Sigmoid colon (tissue), 7 donors: ENCODE measurements around the gene SRGAP2B. TPM values are rescaled to one million over a fixed set of nuclear protein-coding genes. Genes with fewer than 3 reads are reported as not detected.
"Not testable (repeated sequence)": the region's sequence is repeated elsewhere in the genome, so short reads cannot be mapped to it uniquely, and the experiment has no call there.

Experiments used
- DNase-seq: peaks from one replicate; pipeline ENCODE4 v3.0.0-alpha.2; 2019
- H3K27ac ChIP-seq, 4 donors: fragments of 200-600 bp; sonication (generic); one replicate each; pipeline ENCODE4 v1.5.1; 2016 to 2019; ENCODE audit warnings: mild to moderate bottlenecking in 1 of 4
- H3K27me3 ChIP-seq, 3 donors: fragments of 200-600 bp; sonication (generic); one replicate each; pipeline ENCODE4 v1.5.1; 2019; ENCODE audit warnings: mild to moderate bottlenecking in 1 of 3
- H3K36me3 ChIP-seq, 4 donors: fragments of 200-600 bp; sonication (generic); one replicate each; pipeline ENCODE4 v1.5.1; 2016 to 2019
- H3K4me1 ChIP-seq, 4 donors: fragments of 200-600 bp; sonication (generic); one replicate each; pipeline ENCODE4 v1.5.1; 2017 to 2019
- H3K4me3 ChIP-seq, 4 donors: fragments of 200-600 bp; sonication (generic); one replicate each; pipeline ENCODE4 v1.5.1; 2017 to 2019; ENCODE audit warnings: mild to moderate bottlenecking in 2 of 4, moderate library complexity in 1 of 4
- H3K9me3 ChIP-seq, 4 donors: fragments of 200-600 bp in 3 of 4; sonication (generic) in 3 of 4; one replicate each; pipeline versions ENCODE4 v1.5.1 to v1.6.1; 2013 to 2019
- WGBS, 2 donors: extraction: QIAGEN DNeasy Blood & Tissue Kit; methylation state at CpG; one replicate each; pipeline ENCODE4 v1.1.7; 2013; 5-methylcytosine and 5-hydroxymethylcytosine counted together
- intact Hi-C: fragments of 100-400 bp; cut with DNase I; formaldehyde crosslinking; loops from one replicate; pipeline ENCODE4 v1.15.1; 2023
- polyA plus RNA-seq, 3 donors: library from polyadenylated mRNA; stranded (reverse); fragments of 200-250 nt; gene quantifications; one replicate each; pipeline ENCODE4 v1.2.3, GENCODE V29; 2013
- total RNA-seq, 4 donors: library from RNA; depleted of rRNA; stranded (reverse); fragments of >200 nt; gene quantifications; one replicate each; pipeline ENCODE4 v1.1.0, GENCODE V29; 2016
- donor health status: healthy with polysubstance abuse.
- donor health status: Bipolar disorder and iron deficiency.
- donor health status: healthy.

SRGAP2B gene
- total and polyA plus RNA-seq, 7 donors: 1.2 to 13.8 (median 11.8) TPM

- DNase-seq, intact Hi-C loops, H3K27ac ChIP-seq, H3K36me3 ChIP-seq, H3K4me1 ChIP-seq, H3K27me3 ChIP-seq, H3K4me3 ChIP-seq, H3K9me3 ChIP-seq: not testable (repeated sequence)
Observed at GRCh38 chr1:144995833-144996410, 99.2 kb downstream of the SRGAP2B start.

- DNase-seq, H3K27ac ChIP-seq, H3K9me3 ChIP-seq, intact Hi-C loops, H3K27me3 ChIP-seq, H3K4me3 ChIP-seq, H3K36me3 ChIP-seq, H3K4me1 ChIP-seq: not testable (repeated sequence)
- WGBS, 2 donors: 73 to 79% methylated on average over 1 of the region's 1 CpG
Observed at GRCh38 chr1:144992915-144993314, 102.2 kb downstream of the SRGAP2B start.

- H3K4me3 ChIP-seq, DNase-seq, H3K27ac ChIP-seq, intact Hi-C loops, H3K9me3 ChIP-seq, H3K27me3 ChIP-seq, H3K4me1 ChIP-seq, H3K36me3 ChIP-seq: not testable (repeated sequence)
- 98 to 99% methylated on average over 13 to 14 of the region's 29 CpGs for WGBS, 2 donors
Observed at GRCh38 chr1:144990611-144991010, 104.5 kb downstream of the SRGAP2B start.

- H3K36me3 ChIP-seq, H3K9me3 ChIP-seq, intact Hi-C loops, H3K4me1 ChIP-seq, H3K4me3 ChIP-seq, DNase-seq, H3K27ac ChIP-seq, H3K27me3 ChIP-seq: not testable (repeated sequence)
- WGBS, 2 donors: no CpG with 5 or more reads among the region's 2 CpGs
Observed at GRCh38 chr1:144987131-144987530, 108.0 kb downstream of the SRGAP2B start.

GRCh38 chr1:144986171-144986860 lies 108.8 kb downstream of the SRGAP2B start:
- intact Hi-C loops, H3K36me3 ChIP-seq, H3K4me3 ChIP-seq, H3K9me3 ChIP-seq, H3K27me3 ChIP-seq, H3K4me1 ChIP-seq, H3K27ac ChIP-seq, DNase-seq: not testable (repeated sequence)
- WGBS, 2 donors: 92 to 94% methylated on average over 3 of the region's 7 CpGs

- H3K27me3 ChIP-seq, H3K27ac ChIP-seq, H3K4me1 ChIP-seq, H3K9me3 ChIP-seq, DNase-seq, H3K36me3 ChIP-seq, H3K4me3 ChIP-seq, intact Hi-C loops: not testable (repeated sequence)
- WGBS, 2 donors: 96% methylated on average over 4 of the region's 7 CpGs
Observed at GRCh38 chr1:144985550-144986170, 109.5 kb downstream of the SRGAP2B start.

DNA sequence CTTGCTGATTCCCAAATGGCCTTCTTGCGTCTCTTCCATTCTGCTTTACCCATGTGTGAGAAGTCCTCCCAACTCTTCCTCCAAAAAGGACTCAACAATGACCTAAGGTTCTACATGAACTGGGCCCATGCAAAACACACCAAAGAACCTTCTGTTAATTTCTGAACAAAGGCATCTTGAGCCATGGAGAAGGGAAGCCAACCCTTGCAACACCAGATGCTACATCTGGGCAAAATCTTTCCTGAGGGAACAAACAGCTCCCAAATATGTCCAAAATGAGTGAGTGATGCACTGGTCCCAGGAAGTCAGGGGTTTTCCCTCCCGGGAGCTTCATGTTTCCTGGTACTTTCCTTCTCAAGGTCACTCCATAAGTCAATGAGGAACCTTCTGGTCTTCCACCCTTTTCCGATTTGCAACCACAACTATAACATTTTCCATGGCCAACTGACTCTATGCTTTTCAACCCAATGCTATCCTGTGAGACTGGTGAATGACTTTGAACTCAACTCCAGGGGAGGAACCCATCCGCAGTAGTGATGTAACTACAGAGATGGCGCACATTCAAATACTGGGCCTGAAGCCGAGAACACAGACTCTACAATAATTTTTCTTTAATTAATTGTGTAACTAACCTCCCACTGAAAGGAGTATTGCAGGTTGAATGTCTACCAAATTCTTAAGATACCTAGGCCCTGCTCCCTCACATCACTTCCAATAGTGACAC lies 112.2 kb downstream of the SRGAP2B start:
- intact Hi-C loops, H3K4me1 ChIP-seq, H3K36me3 ChIP-seq: not testable (repeated sequence)

DNA sequence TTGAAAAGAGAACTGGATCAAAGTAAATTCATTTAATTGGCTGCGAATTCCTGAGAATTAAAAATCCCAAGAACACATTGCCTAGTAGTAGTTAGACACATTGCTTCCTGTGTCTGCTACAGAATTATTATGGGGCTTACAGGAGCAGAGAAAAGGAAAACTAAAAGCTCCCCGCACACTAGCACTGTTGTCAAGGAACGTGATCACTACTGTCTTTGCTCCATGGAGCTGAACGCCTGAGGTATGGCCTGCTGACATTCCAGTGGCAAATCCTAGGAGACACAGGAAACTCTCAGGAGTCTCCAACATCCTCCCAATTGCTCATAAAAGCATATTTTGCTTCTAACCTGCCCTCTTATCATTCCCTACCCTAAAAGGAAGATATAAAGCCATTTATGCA lies 114.0 kb downstream of the SRGAP2B start:
- DNase-seq, intact Hi-C loops: not testable (repeated sequence)
- 80 to 100% methylated on average over 1 of the region's 4 CpGs for WGBS, 2 donors

More for the DNA sequence above, 112.2 kb downstream of the SRGAP2B start:
- DNase-seq, H3K27me3 ChIP-seq, H3K27ac ChIP-seq, H3K4me3 ChIP-seq, H3K9me3 ChIP-seq: not testable (repeated sequence)
- WGBS, 2 donors: 86 to 96% methylated on average over 1 to 2 of the region's 6 CpGs

GRCh38 chr1:144979960-144980595 lies 115.0 kb downstream of the SRGAP2B start:
- H3K27ac ChIP-seq, H3K4me3 ChIP-seq, H3K27me3 ChIP-seq, intact Hi-C loops, H3K36me3 ChIP-seq, H3K4me1 ChIP-seq, H3K9me3 ChIP-seq, DNase-seq: not testable (repeated sequence)
- WGBS, 2 donors: 26 to 49% methylated on average over 1 of the region's 5 CpGs

More for the DNA sequence above, 114.0 kb downstream of the SRGAP2B start:
- H3K27me3 ChIP-seq, H3K4me1 ChIP-seq, H3K36me3 ChIP-seq, H3K27ac ChIP-seq, H3K4me3 ChIP-seq, H3K9me3 ChIP-seq: not testable (repeated sequence)

DNA sequence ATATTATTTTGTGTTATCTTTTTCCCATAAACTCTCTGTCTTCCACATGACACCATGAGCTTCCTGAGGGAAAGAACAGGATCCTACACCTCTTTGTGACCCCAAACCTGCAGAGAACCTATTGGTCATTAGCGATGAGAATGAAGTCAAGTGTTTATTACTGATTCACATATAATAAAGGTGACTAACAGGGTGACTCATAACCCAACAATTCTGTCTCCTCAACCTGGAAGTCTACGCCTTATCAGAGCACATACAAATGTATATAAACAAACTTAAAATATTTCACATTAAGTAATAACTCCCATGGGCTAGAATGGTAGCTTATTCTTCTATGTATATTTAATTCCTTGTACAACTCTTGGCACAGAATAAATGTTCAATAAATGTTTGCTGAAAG lies 117.3 kb downstream of the SRGAP2B start:
- H3K27me3 ChIP-seq, H3K4me3 ChIP-seq, H3K4me1 ChIP-seq, H3K9me3 ChIP-seq, H3K27ac ChIP-seq, intact Hi-C loops, DNase-seq, H3K36me3 ChIP-seq: not testable (repeated sequence)
- no CpG with 5 or more reads among the region's 2 CpGs for WGBS, 2 donors

DNA sequence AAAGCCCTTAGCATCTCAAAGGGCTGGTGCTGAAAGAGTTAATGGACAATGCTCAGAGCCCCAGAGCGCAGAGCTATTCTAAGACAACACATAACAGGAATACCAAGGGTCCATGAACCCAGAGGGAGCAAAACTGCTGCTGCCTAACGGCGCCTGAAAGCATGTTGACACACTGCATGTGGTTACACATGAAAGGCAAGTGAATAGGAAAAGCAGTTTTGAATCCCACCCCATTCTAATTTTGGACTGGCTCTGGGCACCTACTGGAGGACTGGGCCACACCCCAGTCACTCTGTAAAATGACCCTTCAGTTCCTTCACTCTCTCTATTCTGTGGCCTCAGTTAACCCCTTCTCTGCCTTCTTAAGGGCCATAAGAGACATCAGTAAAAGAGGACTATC lies 123.2 kb downstream of the SRGAP2B start:
- H3K36me3 ChIP-seq, H3K27ac ChIP-seq, H3K9me3 ChIP-seq, DNase-seq, H3K4me3 ChIP-seq, H3K4me1 ChIP-seq, intact Hi-C loops, H3K27me3 ChIP-seq: not testable (repeated sequence)
- no CpG with 5 or more reads among the region's 3 CpGs for WGBS, 2 donors

DNA sequence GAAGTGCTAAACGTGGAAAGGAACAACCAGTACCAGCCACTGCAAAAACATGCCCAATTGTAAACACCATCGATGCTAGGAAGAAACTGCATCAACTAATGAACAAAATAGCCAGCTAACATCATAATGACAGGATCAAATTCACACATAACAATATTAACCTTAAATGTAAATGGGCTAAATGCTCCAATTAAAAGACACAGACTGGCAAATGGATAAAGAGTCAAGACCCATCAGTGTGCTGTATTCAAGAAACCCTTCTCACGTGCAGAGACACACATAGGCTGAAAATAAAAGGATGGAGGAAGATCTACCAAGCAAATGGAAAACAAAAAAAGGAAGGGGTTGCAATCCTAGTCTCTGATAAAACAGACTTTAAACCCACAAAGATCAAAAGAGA lies 128.6 kb downstream of the SRGAP2B start:
- DNase-seq, H3K4me1 ChIP-seq, intact Hi-C loops, H3K4me3 ChIP-seq, H3K36me3 ChIP-seq, H3K27me3 ChIP-seq, H3K27ac ChIP-seq, H3K9me3 ChIP-seq: not testable (repeated sequence)
- 78 to 81% methylated on average over 3 of the region's 3 CpGs for WGBS, 2 donors
